Heart left ventricle (tissue), 16 donors: Measurements from ENCODE around the gene MATK. TPM values are rescaled to one million over a fixed set of nuclear protein-coding genes. Genes with fewer than 3 reads are reported as not detected.
"Not testable (repeated sequence)": the region's sequence is repeated elsewhere in the genome, so short reads cannot be mapped to it uniquely, and the experiment has no call there.

Source experiments
- ATAC-seq, 4 donors: fragments of 200-7000 bp; cut with Tn5 transposase; one replicate each; pipeline ENCODE4 v1.9.1; 2020 to 2022; ENCODE audit warnings: moderate library complexity in 4 of 4, mild to moderate bottlenecking in 3 of 4, moderate number of reproducible peaks in 1 of 4
- DNase-seq, 5 donors: peaks; one replicate each; pipeline ENCODE4 v3.0.0-alpha.2; 2020
- H3K27ac ChIP-seq, 12 donors: fragments of 200-600 bp; sonication (generic) in 4 of 12; one replicate each; pipeline versions ENCODE4 v1.5.0 to v1.8.0; 2016 to 2022; ENCODE audit warnings: mild to moderate bottlenecking in 2 of 12
- H3K27me3 ChIP-seq, 9 donors: fragments of 200-600 bp; sonication (generic) in 2 of 9; one replicate each; pipeline versions ENCODE4 v1.5.1 to v1.8.0; 2016 to 2022; ENCODE audit warnings: mild to moderate bottlenecking in 3 of 9
- H3K36me3 ChIP-seq, 9 donors: fragments of 200-600 bp; sonication (generic) in 2 of 9; one replicate each; pipeline versions ENCODE4 v1.5.0 to v1.8.0; 2018 to 2022; ENCODE audit warnings: mild to moderate bottlenecking in 2 of 9
- H3K4me1 ChIP-seq, 12 donors: fragments of 200-600 bp; sonication (generic) in 4 of 12; one replicate each; pipeline versions ENCODE4 v1.5.0 to v1.8.0; 2016 to 2022; ENCODE audit warnings: mild to moderate bottlenecking in 3 of 12
- H3K4me3 ChIP-seq, 12 donors: fragments of 200-600 bp; sonication (generic) in 4 of 12; one replicate each; pipeline versions ENCODE4 v1.5.0 to v1.8.0; 2017 to 2022; ENCODE audit warnings: mild to moderate bottlenecking in 9 of 12, moderate library complexity in 4 of 12
- H3K9me3 ChIP-seq, 12 donors: fragments of 200-600 bp; sonication (generic) in 4 of 12; one replicate each; pipeline versions ENCODE4 v1.5.0 to v1.8.0; 2016 to 2022; ENCODE audit warnings: mild to moderate bottlenecking in 1 of 12
- POLR2A ChIP-seq, 2 donors: fragments of 450-650 bp; IDR thresholded peaks; one replicate each; pipeline ENCODE4 v1.6.1; 2017; ENCODE audit warnings: antibody characterized with exemption in 2 of 2, mild to moderate bottlenecking in 2 of 2, moderate library complexity in 2 of 2
- WGBS, 4 donors: extraction: QIAGEN DNeasy Blood & Tissue Kit in 2 of 4; methylation state at CpG; one replicate each; pipeline versions ENCODE4 v1.1.5 to v1.1.7; 2013 to 2018; 5-methylcytosine and 5-hydroxymethylcytosine counted together
- intact Hi-C, 10 donors: fragments of 100-400 bp; cut with DNase I; formaldehyde crosslinking; loops; one replicate each; pipeline versions ENCODE4 v1.11.1 to v1.14.2; 2022
- polyA plus RNA-seq, 2 donors: library from polyadenylated mRNA; stranded (reverse); fragments of 200-250 nt; gene quantifications; one replicate each; pipeline ENCODE4 v1.2.3, GENCODE V29; 2013
- total RNA-seq, 9 donors: library from RNA; depleted of rRNA in 2 of 9; stranded (reverse); fragments of >200 nt in 2 of 9; fragmentation: NEBNext Ultra II Directional in 3 of 9; extraction: Animal tissue kit (Norgen Biotek cat#: 25700) in 3 of 9; gene quantifications; one replicate each; pipeline versions ENCODE4 v1.1.0 to v1.2.4, GENCODE V29; 2016 to 2023
- TF ChIP-seq, protein P1 (sequence below), 12 donors: fragments of 200-600 bp; sonication (generic) in 4 of 12; IDR thresholded peaks; one replicate each; pipeline versions ENCODE4 v1.5.0 to v1.8.0; 2018 to 2022; ENCODE audit warnings: antibody characterized with exemption in 12 of 12, mild to moderate bottlenecking in 5 of 12
- donor health status: ischemic (EF 13 %, LVEDD 7.1; RV severe dilation, severe dysfunction).
- donor health status: healthy with polysubstance abuse.
- donor health status: DM: no; HTN: yes; CAD: no.
- donor health status: DM: no; HTN: no; CAD: no.
- donor health status: ischemic (EF 25% LVEDD 6.9; RV normal size, moderate dysfunction).
- donor health status: ischemic (EF 25% LVEDD 5.7; RV mildly dilated, moderate dysfunction).
- donor health status: healthy.
- donor health status: DM: yes; HTN: yes; CAD: no.
- donor health status: ischemic (EF 35%, LVEDD 5.7; RV mildly dilated, moderate dysfunction).
- donor health status: nonischemic (EF 11% LVEDD 7.7; RV severe dilation, severe dysfunction).
- donor health status: DM: yes; HTN: yes; CAD: no.
- donor health status: PGD.
- donor health status: ischemic (EF 29% LVEDD 5.4; RV normal size, mild dysfunction).
- donor health status: nonischemic (EF 23%, LVEDD 6.1; RV moderate dilation, normal function).

The MATK gene
- total and polyA plus RNA-seq, 11 donors, result 0.20 to 8.9 (median 0.70) TPM

DNA sequence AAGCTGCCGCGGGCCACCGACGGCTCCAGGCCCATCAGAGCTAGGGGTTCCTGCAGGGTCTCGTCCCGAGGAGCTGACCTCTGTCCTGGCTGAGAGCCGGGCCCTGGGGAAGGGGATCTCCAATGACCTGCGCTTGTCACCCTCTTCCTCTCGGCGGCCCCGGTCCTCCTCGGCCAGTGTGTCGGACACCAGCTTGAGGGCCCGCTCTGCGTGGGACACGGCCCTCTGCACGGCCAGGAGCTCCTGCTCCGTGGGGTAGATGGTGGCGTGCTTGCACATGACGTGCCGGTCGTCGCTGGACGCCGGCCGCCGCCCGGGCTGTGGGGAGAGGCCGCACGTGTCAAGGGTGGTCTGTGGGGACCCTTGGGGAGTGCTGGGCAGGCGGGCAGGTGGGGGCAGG lies 32.7 kb upstream of the MATK start:
- 66 to 76% (median 74%) methylated on average over 21 to 31 of the region's 31 CpGs for WGBS, 4 donors
- no peak for DNase-seq
- H3K27me3 ChIP-seq, result peaks cover 0 to 4% (median 0%) of the 10 kb centered on the region in 9 donors
- H3K9me3 ChIP-seq, result no peaks in the 10 kb centered on the region
- ATAC-seq, result no peak
- H3K4me1 ChIP-seq, result peaks cover 0 to 15% (median 3%) of the 10 kb centered on the region in 12 donors
- intact Hi-C loops, result no loop called here
- no peak overlapping the region for H3K27ac ChIP-seq
- H3K36me3 ChIP-seq, result no peaks in the 10 kb centered on the region
- TF ChIP-seq, protein P1, sequence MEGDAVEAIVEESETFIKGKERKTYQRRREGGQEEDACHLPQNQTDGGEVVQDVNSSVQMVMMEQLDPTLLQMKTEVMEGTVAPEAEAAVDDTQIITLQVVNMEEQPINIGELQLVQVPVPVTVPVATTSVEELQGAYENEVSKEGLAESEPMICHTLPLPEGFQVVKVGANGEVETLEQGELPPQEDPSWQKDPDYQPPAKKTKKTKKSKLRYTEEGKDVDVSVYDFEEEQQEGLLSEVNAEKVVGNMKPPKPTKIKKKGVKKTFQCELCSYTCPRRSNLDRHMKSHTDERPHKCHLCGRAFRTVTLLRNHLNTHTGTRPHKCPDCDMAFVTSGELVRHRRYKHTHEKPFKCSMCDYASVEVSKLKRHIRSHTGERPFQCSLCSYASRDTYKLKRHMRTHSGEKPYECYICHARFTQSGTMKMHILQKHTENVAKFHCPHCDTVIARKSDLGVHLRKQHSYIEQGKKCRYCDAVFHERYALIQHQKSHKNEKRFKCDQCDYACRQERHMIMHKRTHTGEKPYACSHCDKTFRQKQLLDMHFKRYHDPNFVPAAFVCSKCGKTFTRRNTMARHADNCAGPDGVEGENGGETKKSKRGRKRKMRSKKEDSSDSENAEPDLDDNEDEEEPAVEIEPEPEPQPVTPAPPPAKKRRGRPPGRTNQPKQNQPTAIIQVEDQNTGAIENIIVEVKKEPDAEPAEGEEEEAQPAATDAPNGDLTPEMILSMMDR (IDR thresholded peaks at IDR 0.05), result no peak
- no peak for TF ChIP-seq POLR2A (IDR thresholded peaks at IDR 0.05)
- H3K4me3 ChIP-seq, result peak overlapping the region in 1 of 12 donors; percentile 6

DNA sequence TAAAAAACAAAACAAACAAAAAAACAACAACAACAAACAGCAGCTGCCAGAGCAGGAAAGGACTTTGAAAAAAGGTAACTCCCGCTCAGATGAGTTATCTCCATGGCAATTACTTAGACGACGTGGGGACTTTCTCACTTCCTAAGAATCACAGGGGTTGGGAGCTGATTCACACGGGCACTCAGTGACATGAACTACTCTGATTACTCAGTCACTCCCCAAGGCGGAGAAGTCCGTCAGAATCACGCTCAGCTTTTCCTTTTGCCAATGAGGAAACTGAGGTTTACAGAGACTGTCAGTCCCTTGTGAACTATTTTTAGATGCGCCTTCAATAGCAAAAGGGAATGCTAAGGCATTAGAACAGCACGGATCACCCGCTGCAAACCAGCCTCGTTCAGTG lies 32.3 kb upstream of the MATK start:
- Histone ChIP-seq H3K36me3 (no peaks in the 10 kb centered on the region), H3K4me3 (peak overlapping the region in 1 of 12 donors; percentile 6), H3K27ac (no peak overlapping the region), H3K27me3 (peaks cover 0 to 4% (median 0%) of the 10 kb centered on the region in 9 donors), H3K4me1 (peaks cover 0 to 18% (median 4%) of the 10 kb centered on the region in 12 donors), H3K9me3 (no peaks in the 10 kb centered on the region)
- WGBS, 4 donors, result 22 to 27% (median 24%) methylated on average over 11 of the region's 11 CpGs
- ATAC-seq, result peak in 1 of 4 donors; percentile 76
- intact Hi-C loops, result no loop called here
- no peak for DNase-seq
- no peak for TF ChIP-seq POLR2A (IDR thresholded peaks at IDR 0.05)
- TF ChIP-seq, protein P1 (IDR thresholded peaks at IDR 0.05), result no peak

DNA sequence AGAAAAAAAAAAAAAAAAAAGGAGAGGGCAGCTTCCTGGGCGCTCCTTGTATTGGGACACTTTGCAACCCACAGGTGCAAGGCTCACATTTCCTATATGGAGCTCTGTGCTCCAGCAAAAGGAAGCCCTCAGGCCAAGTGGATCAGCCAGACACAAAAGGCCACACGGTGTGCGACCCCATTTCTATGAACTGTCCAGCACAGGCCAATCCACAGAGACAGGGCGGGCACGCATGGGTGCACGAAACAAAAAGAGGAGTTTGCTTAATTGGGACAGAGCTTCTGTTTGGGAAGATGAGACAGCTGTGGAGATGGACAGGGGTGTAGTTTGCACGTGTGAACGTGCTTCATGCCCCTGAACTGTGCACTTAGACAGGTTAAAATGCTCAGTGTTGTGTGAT lies 31.6 kb upstream of the MATK start:
- DNase-seq (no peak), ATAC-seq (no peak)

DNA sequence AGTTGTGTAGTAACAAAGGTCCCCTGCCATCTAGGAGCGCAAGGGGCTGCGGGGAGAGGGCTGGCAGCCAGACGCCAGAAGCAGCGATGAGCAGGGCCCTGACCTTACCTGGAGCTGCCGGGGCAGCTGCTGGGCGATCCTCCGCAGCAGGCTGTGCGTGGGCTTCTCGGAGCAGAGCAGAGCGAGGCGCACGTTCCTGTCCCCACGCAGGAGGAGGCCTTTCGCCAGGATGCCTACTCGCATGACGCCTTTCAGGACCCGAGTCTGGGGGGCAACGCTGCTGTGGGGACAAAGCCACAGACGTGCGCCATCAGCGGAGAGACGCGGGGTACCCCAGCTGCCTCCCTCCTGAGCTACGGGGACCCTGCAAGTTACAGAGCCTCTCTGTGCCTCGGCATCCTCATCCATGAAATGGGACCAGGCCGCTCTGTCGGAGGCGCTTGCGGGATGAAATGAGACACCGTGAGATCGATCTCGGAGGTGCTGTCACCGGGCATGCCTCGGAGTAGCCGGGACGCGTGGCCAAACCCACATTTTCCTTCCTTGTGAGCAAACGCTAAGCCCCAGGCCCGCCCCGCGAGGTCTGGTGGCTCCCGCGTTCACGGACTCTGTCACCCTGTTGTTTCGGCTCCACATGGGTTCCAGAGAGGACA lies 30.5 kb upstream of the MATK start:
- 89 to 94% (median 92%) methylated on average over 30 to 45 of the region's 45 CpGs for WGBS, 4 donors
- no peak for ATAC-seq

More for the DNA sequence above, 31.6 kb upstream of the MATK start:
- Histone ChIP-seq H3K27ac (no peak overlapping the region), H3K4me1 (peaks cover 0 to 25% (median 10%) of the 10 kb centered on the region in 12 donors), H3K4me3 (no peak overlapping the region), H3K27me3 (peaks cover 0 to 4% (median 0%) of the 10 kb centered on the region in 9 donors), H3K36me3 (no peaks in the 10 kb centered on the region), H3K9me3 (no peaks in the 10 kb centered on the region)
- no peak for TF ChIP-seq POLR2A (IDR thresholded peaks at IDR 0.05)
- TF ChIP-seq, protein P1 (IDR thresholded peaks at IDR 0.05), result no peak
- 90 to 92% (median 91%) methylated on average over 8 of the region's 8 CpGs for WGBS, 4 donors
- intact Hi-C loops, result no loop called here

DNA sequence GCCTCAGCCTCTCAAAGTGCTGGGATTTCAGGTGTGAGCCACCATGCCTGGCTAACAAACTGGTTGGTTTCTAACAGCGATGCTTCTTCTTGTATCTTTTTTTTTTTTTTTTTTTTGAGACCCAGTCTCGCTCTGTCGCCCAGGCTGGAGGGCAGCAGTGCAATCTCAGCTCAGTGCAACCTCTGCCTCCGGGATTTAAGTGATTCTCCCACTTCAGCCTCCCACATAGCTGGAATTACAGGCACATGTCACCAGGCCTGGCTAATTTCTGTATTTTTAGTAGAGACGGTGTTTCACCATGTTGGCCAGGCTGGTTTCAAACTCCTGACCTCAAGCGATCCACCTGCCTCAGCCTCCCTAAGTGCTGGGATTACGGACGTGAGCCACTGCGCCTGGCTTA lies 30.0 kb upstream of the MATK start:
- H3K36me3 ChIP-seq, DNase-seq, H3K9me3 ChIP-seq, ATAC-seq, H3K27me3 ChIP-seq, H3K4me3 ChIP-seq, intact Hi-C loops, H3K27ac ChIP-seq: not testable (repeated sequence)
- WGBS, 4 donors, result 89 to 96% (median 93%) methylated on average over 9 of the region's 9 CpGs
- peaks cover 0 to 36% (median 11%) of the 10 kb centered on the region in 12 donors for H3K4me1 ChIP-seq

More for the DNA sequence above, 30.5 kb upstream of the MATK start:
- Histone ChIP-seq H3K27me3 (no peaks in the 10 kb centered on the region), H3K4me3 (no peak overlapping the region), H3K36me3 (no peaks in the 10 kb centered on the region), H3K27ac (no peak overlapping the region), H3K4me1 (peaks cover 0 to 31% (median 11%) of the 10 kb centered on the region in 12 donors), H3K9me3 (no peaks in the 10 kb centered on the region)
- TF ChIP-seq, protein P1 (IDR thresholded peaks at IDR 0.05), result no peak
- no peak for TF ChIP-seq POLR2A (IDR thresholded peaks at IDR 0.05)
- intact Hi-C loops, result no loop called here
- DNase-seq, result no peak
